Fibroblast of the aortic adventitia (primary cell): ENCODE data around the gene DCANP1. TPM values are rescaled to one million over a fixed set of nuclear protein-coding genes. Genes with fewer than 3 reads are reported as not detected.

Experiments
- DNase-seq: peaks from one replicate; pipeline ENCODE4 v3.0.0-alpha.2; 2010; ENCODE audit warnings: low read depth
- H3K4me3 ChIP-seq: 2 replicates; pipeline ENCODE4 v1.5.1; 2011; ENCODE audit warnings: low read depth, mild to moderate bottlenecking, control low read depth, low read length, moderate library complexity
- CTCF ChIP-seq: IDR thresholded peaks from 2 replicates; pipeline ENCODE4 v1.5.1; 2011; ENCODE audit warnings: mild to moderate bottlenecking, low read length, control low read depth, inconsistent platforms; ENCODE audit not compliant: insufficient read depth
- total RNA-seq: library from RNA; depleted of rRNA; stranded (reverse); fragments of >200 nt; gene quantifications from 2 replicates; pipeline ENCODE4 v1.2.3, GENCODE V29; 2012; ENCODE audit warnings: low replicate concordance

DCANP1 gene
- total RNA-seq, 1 donor, result not detected

GRCh38 chr5:135400866-135401265 lies 46.3 kb downstream of the DCANP1 start:
- no peak for TF ChIP-seq CTCF
- no peak overlapping the region for H3K4me3 ChIP-seq
- DNase-seq, result no peak

- no peak for TF ChIP-seq CTCF
- H3K4me3 ChIP-seq, result peak overlapping the region; percentile 78
- no peak for DNase-seq
These were observed 47.2 kb downstream of the DCANP1 start for GRCh38 chr5:135399794-135400542.

- peak; percentile 76 for DNase-seq
These were observed 48.0 kb downstream of the DCANP1 start, which contains the start of gene MACROH2A1 for GRCh38 chr5:135398855-135399793. Gene MACROH2A1, minus strand, starts transcription at chr5:135399231. Its CDS starts 10,138 bp downstream, at chr5:135389093.

GRCh38 chr5:135398160-135398854 lies 48.8 kb downstream of the DCANP1 start:
- DNase-seq, result no peak
- H3K4me3 ChIP-seq, result peak overlapping the region; percentile 78
- TF ChIP-seq CTCF, result no peak

More at GRCh38 chr5:135398855-135399793, 48.0 kb downstream of the DCANP1 start, which contains the start of gene MACROH2A1:
- TF ChIP-seq CTCF, result no peak
- H3K4me3 ChIP-seq, result peak within 1 kb of the TSS; percentile 78

GRCh38 chr5:135397084-135397483 lies 50.1 kb downstream of the DCANP1 start:
- DNase-seq, result no peak
- no peak overlapping the region for H3K4me3 ChIP-seq
- TF ChIP-seq CTCF, result no peak

- TF ChIP-seq CTCF, result no peak
- no peak for DNase-seq
- H3K4me3 ChIP-seq, result no peak overlapping the region
These were observed 50.6 kb downstream of the DCANP1 start for GRCh38 chr5:135396459-135397055.
